ENCODE results near the gene MRPS24.

- no peak for TF ChIP-seq NFRKB (IDR thresholded peaks at IDR 0.05)
- TF ChIP-seq LEF1 (IDR thresholded peaks at IDR 0.05; ENCODE audit: borderline replicate concordance) = no peak
Observed at GRCh38 chr7:43915907-43916306, 46.6 kb upstream of the MRPS24 start.
